Nephron (organoid): ENCODE results near the gene KRT3.

Experiments used
- H3K27ac Mint-ChIP-seq, 3 experiments: 2 replicates each; pipeline ENCODE4 v1.8.0; 2020; ENCODE audit warnings: mixed read lengths in 3 of 3, mild to moderate bottlenecking in 2 of 3, moderate library complexity in 1 of 3
- H3K27me3 Mint-ChIP-seq: 2 replicates; pipeline ENCODE4 v1.8.0; 2021; ENCODE audit warnings: low read depth, mild to moderate bottlenecking, moderate library complexity, mixed read lengths
- H3K36me3 Mint-ChIP-seq: 2 replicates; pipeline ENCODE4 v1.8.0; 2020; ENCODE audit warnings: low read depth, mixed read lengths
- H3K4me1 Mint-ChIP-seq: 2 replicates; pipeline ENCODE4 v1.8.0; 2020; ENCODE audit warnings: mixed read lengths
- H3K4me3 Mint-ChIP-seq, 3 experiments: 2 replicates each; pipeline ENCODE4 v1.8.0; 2020; ENCODE audit warnings: mild to moderate bottlenecking in 3 of 3, mixed read lengths in 3 of 3, moderate library complexity in 2 of 3
- H3K9me3 Mint-ChIP-seq: 2 replicates; pipeline ENCODE4 v1.8.0; 2020; ENCODE audit warnings: mixed read lengths
- CTCF ChIP-seq, 3 experiments: fragments of 200-600 bp; sonication (generic); IDR thresholded peaks; one replicate each; pipeline ENCODE4 v1.5.0; 2021; ENCODE audit warnings: antibody characterized with exemption in 3 of 3; ENCODE audit not compliant: unreplicated experiment in 3 of 3

Gene KRT3

GRCh38 chr12:52805739-52806138, 9.8 kb upstream of the KRT3 start:
- H3K4me1 Mint-ChIP-seq: peaks cover 17% of the 10 kb centered on the region
- H3K27me3 Mint-ChIP-seq: peaks cover 36% of the 10 kb centered on the region
- no peaks in the 10 kb centered on the region for H3K36me3 Mint-ChIP-seq
- no peak for TF ChIP-seq CTCF (IDR thresholded peaks at IDR 0.05; ENCODE audit: unreplicated experiment in 3 of 3)
- no peaks in the 10 kb centered on the region for H3K9me3 Mint-ChIP-seq
- H3K27ac Mint-ChIP-seq: no peak overlapping the region
- no peak overlapping the region for H3K4me3 Mint-ChIP-seq

- Mint-ChIP-seq H3K27me3 (peaks cover 36% of the 10 kb centered on the region), H3K9me3 (no peaks in the 10 kb centered on the region), H3K27ac (no peak overlapping the region), H3K4me1 (peaks cover 17% of the 10 kb centered on the region), H3K36me3 (no peaks in the 10 kb centered on the region), H3K4me3 (no peak overlapping the region)
- TF ChIP-seq CTCF (IDR thresholded peaks at IDR 0.05; ENCODE audit: unreplicated experiment in 3 of 3): no peak
Measured at GRCh38 chr12:52805000-52805399, 9.1 kb upstream of the KRT3 start.

GRCh38 chr12:52802442-52802841, 6.5 kb upstream of the KRT3 start:
- no peak overlapping the region for H3K4me3 Mint-ChIP-seq
- no peaks in the 10 kb centered on the region for H3K9me3 Mint-ChIP-seq
- TF ChIP-seq CTCF (IDR thresholded peaks at IDR 0.05; ENCODE audit: unreplicated experiment in 3 of 3): no peak
- H3K36me3 Mint-ChIP-seq: no peaks in the 10 kb centered on the region
- H3K4me1 Mint-ChIP-seq: peaks cover 17% of the 10 kb centered on the region
- peaks cover 24% of the 10 kb centered on the region for H3K27me3 Mint-ChIP-seq
- H3K27ac Mint-ChIP-seq: no peak overlapping the region

GRCh38 chr12:52801773-52802172, 5.9 kb upstream of the KRT3 start:
- Mint-ChIP-seq H3K9me3 (no peaks in the 10 kb centered on the region), H3K4me3 (no peak overlapping the region), H3K36me3 (no peaks in the 10 kb centered on the region), H3K4me1 (peaks cover 17% of the 10 kb centered on the region), H3K27ac (no peak overlapping the region), H3K27me3 (peaks cover 24% of the 10 kb centered on the region)
- TF ChIP-seq CTCF (IDR thresholded peaks at IDR 0.05; ENCODE audit: unreplicated experiment in 3 of 3): no peak

GRCh38 chr12:52800259-52800917, 4.5 kb upstream of the KRT3 start:
- TF ChIP-seq CTCF (IDR thresholded peaks at IDR 0.05; ENCODE audit: unreplicated experiment in 3 of 3): no peak
- no peak overlapping the region for H3K4me3 Mint-ChIP-seq
- H3K36me3 Mint-ChIP-seq: no peaks in the 10 kb centered on the region
- peaks cover 21% of the 10 kb centered on the region for H3K27me3 Mint-ChIP-seq
- peaks cover 13% of the 10 kb centered on the region for H3K4me1 Mint-ChIP-seq
- no peaks in the 10 kb centered on the region for H3K9me3 Mint-ChIP-seq
- no peak overlapping the region for H3K27ac Mint-ChIP-seq

- no peak overlapping the region for H3K4me3 Mint-ChIP-seq
- H3K27me3 Mint-ChIP-seq: peaks cover 16% of the 10 kb centered on the region
- H3K9me3 Mint-ChIP-seq: no peaks in the 10 kb centered on the region
- peaks cover 13% of the 10 kb centered on the region for H3K4me1 Mint-ChIP-seq
- no peaks in the 10 kb centered on the region for H3K36me3 Mint-ChIP-seq
- TF ChIP-seq CTCF (IDR thresholded peaks at IDR 0.05; ENCODE audit: unreplicated experiment in 3 of 3): no peak
- no peak overlapping the region for H3K27ac Mint-ChIP-seq
Measured at GRCh38 chr12:52799505-52800211, 3.7 kb upstream of the KRT3 start.
